ENCODE data around the gene ACOX3. TPM values are rescaled to one million over a fixed set of nuclear protein-coding genes. Genes with fewer than 3 reads are reported as not detected.

The ACOX3 gene
- polyA plus RNA-seq, 1 donor (not counting 4 experiments of a cell fraction or from before 2014, with no cell fraction given), result 6.7 TPM

GRCh38 chr4:8379771-8380170 lies 60.8 kb downstream of the ACOX3 start:
- Histone ChIP-seq H4K20me1 (ENCODE audit: control insufficient read depth, extremely low read depth, insufficient read depth, low read length) (no peaks in the 10 kb centered on the region), H3K36me3 (ENCODE audit: control insufficient read depth in 2 of 2, extremely low read depth in 1 of 2, insufficient read depth in 2 of 2, low read length in 2 of 2) (peaks cover 0 to 7% of the 10 kb centered on the region in 2 experiments), H3K27ac (ENCODE audit: control insufficient read depth, insufficient read depth, low read length) (no peak overlapping the region), H3K9me3 (ENCODE audit: control insufficient read depth, low read depth, low read length) (no peaks in the 10 kb centered on the region), H3K4me3 (ENCODE audit: control insufficient read depth in 2 of 3, extremely low read depth in 1 of 3, insufficient read depth in 2 of 3, low read depth in 1 of 3, low read length in 3 of 3) (no peak overlapping the region), H3K9ac (ENCODE audit: control insufficient read depth, extremely low read depth, insufficient read depth, low read length) (no peak overlapping the region), H3K9me1 (ENCODE audit: control insufficient read depth, extremely low read depth, insufficient read depth, low read length) (no peaks in the 10 kb centered on the region), H2AFZ (ENCODE audit: control insufficient read depth, low read length) (no peak overlapping the region), H3K27me3 (ENCODE audit: control insufficient read depth, extremely low read depth, insufficient read depth, low read length) (no peaks in the 10 kb centered on the region), H3K79me2 (ENCODE audit: control insufficient read depth, insufficient read depth, low read length) (no peaks in the 10 kb centered on the region), H3K4me1 (ENCODE audit: control insufficient read depth, extremely low read depth, insufficient read depth, low read length) (no peaks in the 10 kb centered on the region), H3K4me2 (ENCODE audit: control insufficient read depth, extremely low read depth, insufficient read depth, low read depth, low read length) (no peak overlapping the region)
- no peak for DNase-seq (ENCODE audit: low read depth, low spot score)
- dilution Hi-C loops (cut with MboI; ENCODE audit: extremely low pct_ligation_motif_present, low sequenced_read_pairs), result no loop called here
- FAIRE-seq, result no peak
- TF ChIP-seq EZH2 (IDR thresholded peaks at IDR 0.05; ENCODE audit: low read length), result no peak
- no peak for TF ChIP-seq CTCF (optimal IDR thresholded peaks at IDR 0.05 in 1 of 3, IDR thresholded peaks at IDR 0.05 in 1 of 3, conservative IDR thresholded peaks at IDR 0.05 in 1 of 3; ENCODE audit: extremely low read depth in 1 of 3, insufficient read depth in 2 of 3, low read length in 3 of 3)

- FAIRE-seq, result no peak
- no peak overlapping the region for H3K4me3 ChIP-seq (ENCODE audit: control insufficient read depth in 2 of 3, extremely low read depth in 1 of 3, insufficient read depth in 2 of 3, low read depth in 1 of 3, low read length in 3 of 3)
These were observed 61.2 kb downstream of the ACOX3 start for GRCh38 chr4:8379281-8379680.

More at GRCh38 chr4:8379281-8379680, 61.2 kb downstream of the ACOX3 start:
- no peaks in the 10 kb centered on the region for H3K9me3 ChIP-seq (ENCODE audit: control insufficient read depth, low read depth, low read length)
- H3K79me2 ChIP-seq (ENCODE audit: control insufficient read depth, insufficient read depth, low read length), result no peaks in the 10 kb centered on the region
- TF ChIP-seq EZH2 (IDR thresholded peaks at IDR 0.05; ENCODE audit: low read length), result no peak
- TF ChIP-seq CTCF (optimal IDR thresholded peaks at IDR 0.05 in 1 of 3, IDR thresholded peaks at IDR 0.05 in 1 of 3, conservative IDR thresholded peaks at IDR 0.05 in 1 of 3; ENCODE audit: extremely low read depth in 1 of 3, insufficient read depth in 2 of 3, low read length in 3 of 3), result no peak
- H3K9ac ChIP-seq (ENCODE audit: control insufficient read depth, extremely low read depth, insufficient read depth, low read length), result no peak overlapping the region
- peaks cover 0 to 7% of the 10 kb centered on the region in 2 experiments for H3K36me3 ChIP-seq (ENCODE audit: control insufficient read depth in 2 of 2, extremely low read depth in 1 of 2, insufficient read depth in 2 of 2, low read length in 2 of 2)
- H4K20me1 ChIP-seq (ENCODE audit: control insufficient read depth, extremely low read depth, insufficient read depth, low read length), result no peaks in the 10 kb centered on the region
- no peaks in the 10 kb centered on the region for H3K27me3 ChIP-seq (ENCODE audit: control insufficient read depth, extremely low read depth, insufficient read depth, low read length)
- no peaks in the 10 kb centered on the region for H3K4me1 ChIP-seq (ENCODE audit: control insufficient read depth, extremely low read depth, insufficient read depth, low read length)
- H3K27ac ChIP-seq (ENCODE audit: control insufficient read depth, insufficient read depth, low read length), result no peak overlapping the region
- no peak overlapping the region for H2AFZ ChIP-seq (ENCODE audit: control insufficient read depth, low read length)
- dilution Hi-C loops (cut with MboI; ENCODE audit: extremely low pct_ligation_motif_present, low sequenced_read_pairs), result no loop called here
- no peak for DNase-seq (ENCODE audit: low read depth, low spot score)
- H3K9me1 ChIP-seq (ENCODE audit: control insufficient read depth, extremely low read depth, insufficient read depth, low read length), result no peaks in the 10 kb centered on the region
- no peak overlapping the region for H3K4me2 ChIP-seq (ENCODE audit: control insufficient read depth, extremely low read depth, insufficient read depth, low read depth, low read length)

Data from keratinocyte (primary cell).